K562 (cell line): ENCODE results near the gene LCE1F. TPM values are rescaled to one million over a fixed set of nuclear protein-coding genes. Genes with fewer than 3 reads are reported as not detected.

Experiments used
- ATAC-seq: fragments of 200-7000 bp; cut with Tn5 transposase; 3 replicates; pipeline ENCODE4 v1.9.1; 2020; ENCODE audit warnings: moderate library complexity
- BruUV-seq: library from RNA; stranded (reverse); fragments of 400-500 nt; replicated peaks from 2 replicates; lab custom pipeline; 2021; lab: Mats Ljungman, UMichigan
- CTCF ChIA-PET: fragments of 300-600 bp; formaldehyde crosslinking; extraction: SDS; loops from one replicate; lab custom pipeline; 2021; ENCODE audit warnings: low intra/inter-chr PET ratio; lab: Yijun Ruan, JAX
- POLR2A ChIA-PET: fragments of 300-600, 350-650 bp; sonication (Branson Sonifier 250); formaldehyde crosslinking; extraction: SDS; loops from one replicate; lab custom pipeline; 2021; ENCODE audit warnings: antibody characterized with exemption, inconsistent platforms; lab: Yijun Ruan, JAX
- DNase-seq, 4 experiments: peaks; one replicate each; pipeline versions ENCODE4 v3.0.0 to v3.0.0-alpha.2; 2011 to 2018; ENCODE audit warnings: low spot score in 3 of 4, mixed read lengths in 3 of 4; ENCODE audit errors: extremely low read depth in 1 of 4
- FAIRE-seq: peaks from 2 replicates; lab custom pipeline; 2011; peaks lifted over from hg19 to GRCh38; lab: Jason Lieb, UNC
- H2AFZ ChIP-seq: 2 replicates; pipeline ENCODE4 v1.6.0; 2011; ENCODE audit warnings: low read depth, low read length, control low read depth, inconsistent platforms
- H3K27ac ChIP-seq: fragments of 200-600 bp; 3 replicates; pipeline ENCODE4 v1.8.0; 2011; ENCODE audit warnings: low read depth, mild to moderate bottlenecking, control low read depth, inconsistent platforms, low read length, moderate library complexity, mixed read lengths; ENCODE audit errors: extremely low read depth
- H3K27me3 ChIP-seq, 2 experiments: fragments of 300-600 bp in 1 of 2; 2 replicates in 1 of 2; 3 replicates in 1 of 2; pipeline versions ENCODE4 v1.6.0 to v1.8.0; 2011; ENCODE audit warnings: inconsistent platforms in 2 of 2, low read length in 2 of 2, mild to moderate bottlenecking in 1 of 2, mixed read lengths in 1 of 2, moderate library complexity in 1 of 2; ENCODE audit not compliant: control insufficient read depth in 2 of 2, insufficient read depth in 2 of 2
- H3K36me3 ChIP-seq: fragments of 300-600 bp; 3 replicates; pipeline ENCODE4 v1.8.0; 2011; ENCODE audit warnings: mild to moderate bottlenecking, low read length, inconsistent platforms; ENCODE audit not compliant: control insufficient read depth, insufficient read depth
- H3K4me1 ChIP-seq, 2 experiments: fragments of 200-600 bp in 1 of 2; replicated peaks in 1 of 2; 2 replicates in 1 of 2; 3 replicates in 1 of 2; pipeline versions ENCODE4 v1.5.1 to v1.8.0; 2011; ENCODE audit warnings: inconsistent platforms in 2 of 2, low read length in 2 of 2, mild to moderate bottlenecking in 1 of 2, mixed read lengths in 1 of 2, moderate library complexity in 1 of 2; ENCODE audit not compliant: control insufficient read depth in 2 of 2, insufficient read depth in 2 of 2
- H3K4me2 ChIP-seq: 2 replicates; pipeline ENCODE4 v1.6.1; 2011; ENCODE audit warnings: low read length, control low read depth, inconsistent platforms, mixed read lengths; ENCODE audit not compliant: insufficient read depth
- H3K4me3 ChIP-seq: fragments of 200-600 bp; sonication (generic), shearing (Covaris generic); 2 replicates; pipeline ENCODE4 v1.5.1; 2016; ENCODE audit warnings: control low read depth, inconsistent platforms
- H3K79me2 ChIP-seq: fragments of 200-600 bp; 3 replicates; pipeline ENCODE4 v1.8.0; 2011; ENCODE audit warnings: low read length, inconsistent platforms; ENCODE audit not compliant: control insufficient read depth, insufficient read depth
- H3K9ac ChIP-seq, 2 experiments: 2 replicates each; pipeline versions ENCODE4 v1.6.0 to v1.6.1; 2011; ENCODE audit warnings: low read depth in 2 of 2, low read length in 2 of 2, control low read depth in 1 of 2, inconsistent platforms in 1 of 2, mild to moderate bottlenecking in 1 of 2, mixed read lengths in 1 of 2; ENCODE audit not compliant: insufficient read depth in 1 of 2
- H3K9me1 ChIP-seq: one replicate; pipeline ENCODE4 v1.6.0; 2011; ENCODE audit warnings: inconsistent platforms, mild to moderate bottlenecking, low read length, moderate library complexity; ENCODE audit not compliant: control insufficient read depth, insufficient read depth
- H3K9me3 ChIP-seq: replicated peaks from 2 replicates; pipeline ENCODE4 v1.5.1; 2011; ENCODE audit warnings: low read depth, low read length, inconsistent platforms; ENCODE audit not compliant: control insufficient read depth, insufficient read depth
- H4K20me1 ChIP-seq: replicated peaks from 2 replicates; pipeline ENCODE4 v1.6.1; 2011; ENCODE audit warnings: low read length, inconsistent platforms, mixed read lengths; ENCODE audit not compliant: control insufficient read depth, insufficient read depth
- ARNT ChIP-seq, 2 experiments: fragments of 450-650 bp; IDR thresholded peaks; 2 replicates each; pipeline ENCODE4 v1.6.1; 2016; ENCODE audit warnings: mild to moderate bottlenecking in 1 of 2
- CREM ChIP-seq: IDR thresholded peaks from 2 replicates; pipeline ENCODE4 v1.6.1; 2014; ENCODE audit warnings: antibody characterized with exemption, low read depth
- ETV6 ChIP-seq, 3 experiments: fragments of 150-350 bp in 1 of 3; sonication (generic) in 1 of 3; formaldehyde crosslinking in 1 of 3; IDR thresholded peaks; 2 replicates each; pipeline versions ENCODE4 v1.6.1 to v1.8.0; 2014 to 2022; ENCODE audit warnings: borderline replicate concordance in 2 of 3, low read depth in 2 of 3, antibody characterized with exemption in 1 of 3, low read length in 1 of 3, mild to moderate bottlenecking in 1 of 3, missing genetic modification reagents in 1 of 3
- FIP1L1 ChIP-seq: fragments of 200-400 bp; formaldehyde crosslinking; IDR thresholded peaks from 2 replicates; pipeline ENCODE4 v1.6.1; 2018; ENCODE audit warnings: mild to moderate bottlenecking, low read depth, low read length; ENCODE audit not compliant: poor library complexity, severe bottlenecking
- GATA2 ChIP-seq: sonication (generic); formaldehyde crosslinking; IDR thresholded peaks from 2 replicates; pipeline ENCODE4 v1.4.0; 2020; ENCODE audit warnings: mild to moderate bottlenecking, missing genetic modification reagents
- PHF20 ChIP-seq: fragments of 450-650 bp; IDR thresholded peaks from 2 replicates; pipeline ENCODE4 v1.6.1; 2018; ENCODE audit not compliant: partially characterized antibody
- PRMT5 ChIP-seq: sonication (generic); formaldehyde crosslinking; IDR thresholded peaks from 2 replicates; pipeline ENCODE4 v1.5.0; 2020; ENCODE audit warnings: missing genetic modification reagents
- TBL1XR1 ChIP-seq, 2 experiments: IDR thresholded peaks; 2 replicates each; pipeline ENCODE4 v1.6.1; 2012; ENCODE audit warnings: improper control_type of control experiment in 2 of 2, low read length in 2 of 2, mild to moderate bottlenecking in 1 of 2
- THRA ChIP-seq: fragments of 450-650 bp; IDR thresholded peaks from 2 replicates; pipeline ENCODE4 v1.6.1; 2017; ENCODE audit warnings: mild to moderate bottlenecking, moderate library complexity
- XRCC4 ChIP-seq: IDR thresholded peaks from one replicate; pipeline ENCODE4 v1.6.1; 2011; ENCODE audit not compliant: insufficient read depth, insufficient read length; ENCODE audit errors: extremely low read depth
- ZNF277 ChIP-seq: fragments of 250-450 bp; sonication (Bioruptor Pico); IDR thresholded peaks from 2 replicates; pipeline ENCODE4 v1.8.0; 2022; ENCODE audit warnings: inconsistent platforms, mild to moderate bottlenecking, moderate library complexity, borderline replicate concordance
- ZNF584 ChIP-seq: fragments of 200-800 bp; sonication (Bioruptor generic); IDR thresholded peaks from 2 replicates; pipeline ENCODE4 v1.6.1; 2016; ENCODE audit warnings: low read depth, mild to moderate bottlenecking, missing genetic modification characterization, missing compliant biosample characterization
- ZNF589 ChIP-seq: fragments of 200-800 bp; sonication (Bioruptor generic); IDR thresholded peaks from 2 replicates; pipeline ENCODE4 v1.6.1; 2016; ENCODE audit warnings: low read depth, missing genetic modification characterization, missing compliant biosample characterization
- WGBS: fragments of 100-300 bp; shearing (Covaris generic); methylation state at CpG from one replicate; pipeline ENCODE4 v1.1.6; 2016; ENCODE audit warnings: low coverage, mixed read lengths; ENCODE audit not compliant: insufficient coverage; ENCODE audit errors: missing lambda C conversion rate; 5-methylcytosine and 5-hydroxymethylcytosine counted together
- in situ Hi-C: fragments of 300-500 bp; cut with MboI; formaldehyde crosslinking; loops from 4 replicates; pipeline ENCODE4 v1.15.0; 2018; ENCODE audit warnings: inconsistent platforms, mixed read lengths
- intact Hi-C: fragments of 100-400 bp; cut with micrococcal nuclease; formaldehyde crosslinking; loops from 2 replicates; pipeline ENCODE4 v1.14.2; 2022
- polyA plus RNA-seq, 8 experiments: library from polyadenylated mRNA; depleted of rRNA in 4 of 8; stranded (reverse) in 5 of 8; unstranded in 3 of 8; fragments of >200 nt; fragmentation: Nextera tagmentation in 2 of 8; fragmentation: Illumina TruSeq in 1 of 8; extraction: Ambion mirVana in 2 of 8; extraction: Trizol in 1 of 8; gene quantifications; 2 replicates each; pipeline versions ENCODE4 v1.2.1 to v1.2.3, GENCODE V29; 2011 to 2014; ENCODE audit warnings: inconsistent platforms in 1 of 8, missing spikeins in 1 of 8
- total RNA-seq, 7 experiments: library from RNA; depleted of rRNA in 6 of 7; stranded (reverse); fragments of >200 nt in 6 of 7; fragmentation: Illumina TruSeq in 2 of 7; extraction: Trizol in 2 of 7; gene quantifications; 2 replicates each; pipeline versions ENCODE4 v1.2.1 to v1.2.3, GENCODE V29; 2011 to 2021; ENCODE audit warnings: low replicate concordance in 1 of 7
- TF ChIP-seq, protein P1 (sequence below): sonication (generic); formaldehyde crosslinking; IDR thresholded peaks from 2 replicates; pipeline ENCODE4 v1.4.0; 2020; ENCODE audit warnings: mild to moderate bottlenecking, missing genetic modification reagents
- TF ChIP-seq, protein P2 (sequence below): fragments of 200-800 bp; sonication (Bioruptor generic); IDR thresholded peaks from 2 replicates; pipeline ENCODE4 v1.6.1; 2017; ENCODE audit warnings: missing genetic modification characterization, missing compliant biosample characterization

Gene LCE1F
- total and polyA plus RNA-seq, 9 of the 15 experiments (the other 6 are each of a cell fraction or from before 2014, with no cell fraction given), result not detected

GRCh38 chr1:152770411-152770810 lies 4.5 kb upstream of the LCE1F start (continued):
- no peak for TF ChIP-seq GATA2 (CRISPR knock-in tag)
- no peak for TF ChIP-seq PHF20
- no peak for TF ChIP-seq THRA
- TF ChIP-seq CREM, result no peak

GRCh38 chr1:152776361-152776760 lies 1.4 kb downstream of the LCE1F start:
- no peak overlapping the region for H3K4me3 ChIP-seq
- ATAC-seq (no peak), DNase-seq (no peak), FAIRE-seq (no peak)
- BruUV-seq, result no TSS peak
- no peaks in the 10 kb centered on the region for H4K20me1 ChIP-seq
- no peaks in the 10 kb centered on the region for H3K9me3 ChIP-seq
- H2AFZ ChIP-seq, result no peak overlapping the region
- ChIA-PET POLR2A (interaction anchor here (0.6 kb wide), 1 partner anchor 12 kb away, joined by 3 read pairs; no protein-coding TSS in a partner anchor), CTCF (no interaction called here)
- no peaks in the 10 kb centered on the region for H3K79me2 ChIP-seq
- H3K9me1 ChIP-seq, result no peaks in the 10 kb centered on the region
- no peaks in the 10 kb centered on the region for H3K4me1 ChIP-seq
- no peak overlapping the region for H3K27ac ChIP-seq
- H3K4me2 ChIP-seq, result no peak overlapping the region
- 0% methylated on average over 8 of the region's 11 CpGs for WGBS
- intact Hi-C loops (no loop called here), in situ Hi-C loops (no loop called here)
- no peaks in the 10 kb centered on the region for H3K27me3 ChIP-seq
- H3K36me3 ChIP-seq, result no peaks in the 10 kb centered on the region
- no peak overlapping the region for H3K9ac ChIP-seq
- TF ChIP-seq ETV6 (IDR thresholded peaks at IDR 0.05; ENCODE audit: borderline replicate concordance in 1 of 2, low read depth in 2 of 2, low read length in 1 of 2) (no peak), ETV6 (CRISPR knock-in tag; IDR thresholded peaks at IDR 0.05; ENCODE audit: borderline replicate concordance) (no peak), ARNT (IDR thresholded peaks at IDR 0.05) (no peak), XRCC4 (no peak), PRMT5 (CRISPR knock-in tag) (no peak), ZNF277 (CRISPR knock-in tag) (no peak), TBL1XR1 (IDR thresholded peaks at IDR 0.05; ENCODE audit: low read length in 2 of 2) (no peak), ZNF584 (CRISPR knock-in tag) (no peak), ZNF589 (CRISPR knock-in tag) (no peak), FIP1L1 (no peak)
- TF ChIP-seq, protein P1, sequence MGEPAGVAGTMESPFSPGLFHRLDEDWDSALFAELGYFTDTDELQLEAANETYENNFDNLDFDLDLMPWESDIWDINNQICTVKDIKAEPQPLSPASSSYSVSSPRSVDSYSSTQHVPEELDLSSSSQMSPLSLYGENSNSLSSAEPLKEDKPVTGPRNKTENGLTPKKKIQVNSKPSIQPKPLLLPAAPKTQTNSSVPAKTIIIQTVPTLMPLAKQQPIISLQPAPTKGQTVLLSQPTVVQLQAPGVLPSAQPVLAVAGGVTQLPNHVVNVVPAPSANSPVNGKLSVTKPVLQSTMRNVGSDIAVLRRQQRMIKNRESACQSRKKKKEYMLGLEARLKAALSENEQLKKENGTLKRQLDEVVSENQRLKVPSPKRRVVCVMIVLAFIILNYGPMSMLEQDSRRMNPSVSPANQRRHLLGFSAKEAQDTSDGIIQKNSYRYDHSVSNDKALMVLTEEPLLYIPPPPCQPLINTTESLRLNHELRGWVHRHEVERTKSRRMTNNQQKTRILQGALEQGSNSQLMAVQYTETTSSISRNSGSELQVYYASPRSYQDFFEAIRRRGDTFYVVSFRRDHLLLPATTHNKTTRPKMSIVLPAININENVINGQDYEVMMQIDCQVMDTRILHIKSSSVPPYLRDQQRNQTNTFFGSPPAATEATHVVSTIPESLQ (CRISPR knock-in tag), result no peak
- TF ChIP-seq, protein P2, sequence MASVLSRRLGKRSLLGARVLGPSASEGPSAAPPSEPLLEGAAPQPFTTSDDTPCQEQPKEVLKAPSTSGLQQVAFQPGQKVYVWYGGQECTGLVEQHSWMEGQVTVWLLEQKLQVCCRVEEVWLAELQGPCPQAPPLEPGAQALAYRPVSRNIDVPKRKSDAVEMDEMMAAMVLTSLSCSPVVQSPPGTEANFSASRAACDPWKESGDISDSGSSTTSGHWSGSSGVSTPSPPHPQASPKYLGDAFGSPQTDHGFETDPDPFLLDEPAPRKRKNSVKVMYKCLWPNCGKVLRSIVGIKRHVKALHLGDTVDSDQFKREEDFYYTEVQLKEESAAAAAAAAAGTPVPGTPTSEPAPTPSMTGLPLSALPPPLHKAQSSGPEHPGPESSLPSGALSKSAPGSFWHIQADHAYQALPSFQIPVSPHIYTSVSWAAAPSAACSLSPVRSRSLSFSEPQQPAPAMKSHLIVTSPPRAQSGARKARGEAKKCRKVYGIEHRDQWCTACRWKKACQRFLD (CRISPR knock-in tag), result no peak
